K562 (cell line): ENCODE measurements around the gene ADARB2. TPM values are rescaled to one million over a fixed set of nuclear protein-coding genes. Genes with fewer than 3 reads are reported as not detected.

ENCODE experiments used
- ATAC-seq: fragments of 200-7000 bp; cut with Tn5 transposase; 3 replicates; pipeline ENCODE4 v1.9.1; 2020; ENCODE audit warnings: moderate library complexity
- BruUV-seq: library from RNA; stranded (reverse); fragments of 400-500 nt; replicated peaks from 2 replicates; lab custom pipeline; 2021; lab: Mats Ljungman, UMichigan
- CTCF ChIA-PET: fragments of 300-600 bp; formaldehyde crosslinking; extraction: SDS; loops from one replicate; lab custom pipeline; 2021; ENCODE audit warnings: low intra/inter-chr PET ratio; lab: Yijun Ruan, JAX
- POLR2A ChIA-PET: fragments of 300-600, 350-650 bp; sonication (Branson Sonifier 250); formaldehyde crosslinking; extraction: SDS; loops from one replicate; lab custom pipeline; 2021; ENCODE audit warnings: antibody characterized with exemption, inconsistent platforms; lab: Yijun Ruan, JAX
- DNase-seq, 4 experiments: peaks; one replicate each; pipeline versions ENCODE4 v3.0.0 to v3.0.0-alpha.2; 2011 to 2018; ENCODE audit warnings: low spot score in 3 of 4, mixed read lengths in 3 of 4; ENCODE audit errors: extremely low read depth in 1 of 4
- FAIRE-seq: peaks from 2 replicates; lab custom pipeline; 2011; peaks lifted over from hg19 to GRCh38; lab: Jason Lieb, UNC
- H2AFZ ChIP-seq: 2 replicates; pipeline ENCODE4 v1.6.0; 2011; ENCODE audit warnings: low read depth, low read length, control low read depth, inconsistent platforms
- H3K27ac ChIP-seq: fragments of 200-600 bp; 3 replicates; pipeline ENCODE4 v1.8.0; 2011; ENCODE audit warnings: low read depth, mild to moderate bottlenecking, control low read depth, inconsistent platforms, low read length, moderate library complexity, mixed read lengths; ENCODE audit errors: extremely low read depth
- H3K27me3 ChIP-seq, 2 experiments: fragments of 300-600 bp in 1 of 2; 2 replicates in 1 of 2; 3 replicates in 1 of 2; pipeline versions ENCODE4 v1.6.0 to v1.8.0; 2011; ENCODE audit warnings: inconsistent platforms in 2 of 2, low read length in 2 of 2, mild to moderate bottlenecking in 1 of 2, mixed read lengths in 1 of 2, moderate library complexity in 1 of 2; ENCODE audit not compliant: control insufficient read depth in 2 of 2, insufficient read depth in 2 of 2
- H3K36me3 ChIP-seq: fragments of 300-600 bp; 3 replicates; pipeline ENCODE4 v1.8.0; 2011; ENCODE audit warnings: mild to moderate bottlenecking, low read length, inconsistent platforms; ENCODE audit not compliant: control insufficient read depth, insufficient read depth
- H3K4me1 ChIP-seq, 2 experiments: fragments of 200-600 bp in 1 of 2; replicated peaks in 1 of 2; 2 replicates in 1 of 2; 3 replicates in 1 of 2; pipeline versions ENCODE4 v1.5.1 to v1.8.0; 2011; ENCODE audit warnings: inconsistent platforms in 2 of 2, low read length in 2 of 2, mild to moderate bottlenecking in 1 of 2, mixed read lengths in 1 of 2, moderate library complexity in 1 of 2; ENCODE audit not compliant: control insufficient read depth in 2 of 2, insufficient read depth in 2 of 2
- H3K4me2 ChIP-seq: 2 replicates; pipeline ENCODE4 v1.6.1; 2011; ENCODE audit warnings: low read length, control low read depth, inconsistent platforms, mixed read lengths; ENCODE audit not compliant: insufficient read depth
- H3K4me3 ChIP-seq: fragments of 200-600 bp; sonication (generic), shearing (Covaris generic); 2 replicates; pipeline ENCODE4 v1.5.1; 2016; ENCODE audit warnings: control low read depth, inconsistent platforms
- H3K79me2 ChIP-seq: fragments of 200-600 bp; 3 replicates; pipeline ENCODE4 v1.8.0; 2011; ENCODE audit warnings: low read length, inconsistent platforms; ENCODE audit not compliant: control insufficient read depth, insufficient read depth
- H3K9ac ChIP-seq, 2 experiments: 2 replicates each; pipeline versions ENCODE4 v1.6.0 to v1.6.1; 2011; ENCODE audit warnings: low read depth in 2 of 2, low read length in 2 of 2, control low read depth in 1 of 2, inconsistent platforms in 1 of 2, mild to moderate bottlenecking in 1 of 2, mixed read lengths in 1 of 2; ENCODE audit not compliant: insufficient read depth in 1 of 2
- H3K9me1 ChIP-seq: one replicate; pipeline ENCODE4 v1.6.0; 2011; ENCODE audit warnings: inconsistent platforms, mild to moderate bottlenecking, low read length, moderate library complexity; ENCODE audit not compliant: control insufficient read depth, insufficient read depth
- H3K9me3 ChIP-seq: replicated peaks from 2 replicates; pipeline ENCODE4 v1.5.1; 2011; ENCODE audit warnings: low read depth, low read length, inconsistent platforms; ENCODE audit not compliant: control insufficient read depth, insufficient read depth
- H4K20me1 ChIP-seq: replicated peaks from 2 replicates; pipeline ENCODE4 v1.6.1; 2011; ENCODE audit warnings: low read length, inconsistent platforms, mixed read lengths; ENCODE audit not compliant: control insufficient read depth, insufficient read depth
- CREB3L1 ChIP-seq: fragments of 450-650 bp; IDR thresholded peaks from 2 replicates; pipeline ENCODE4 v1.6.1; 2014; ENCODE audit warnings: low read depth, mild to moderate bottlenecking, moderate library complexity, borderline replicate concordance
- GMEB1 ChIP-seq: fragments of 250-450 bp; sonication (Bioruptor Pico); IDR thresholded peaks from 2 replicates; pipeline ENCODE4 v1.4.0; 2020; ENCODE audit warnings: mild to moderate bottlenecking
- GTF2B ChIP-seq: IDR thresholded peaks from 2 replicates; pipeline ENCODE4 v1.6.1; 2011; ENCODE audit not compliant: insufficient read length; ENCODE audit errors: extremely low read depth
- HIVEP1 ChIP-seq: fragments of 250-450 bp; sonication (Bioruptor Pico); IDR thresholded peaks from 2 replicates; pipeline ENCODE4 v1.4.0; 2020; ENCODE audit warnings: mild to moderate bottlenecking
- NCOA1 ChIP-seq: fragments of 450-650 bp; IDR thresholded peaks from 2 replicates; pipeline ENCODE4 v1.6.1; 2016; ENCODE audit warnings: low read depth
- NFXL1 ChIP-seq: fragments of 450-650 bp; formaldehyde crosslinking; IDR thresholded peaks from 2 replicates; pipeline ENCODE4 v1.4.0; 2021; ENCODE audit warnings: mild to moderate bottlenecking
- SFPQ ChIP-seq: fragments of 200-400 bp; formaldehyde crosslinking; IDR thresholded peaks from 2 replicates; pipeline ENCODE4 v1.6.1; 2017; ENCODE audit warnings: mild to moderate bottlenecking, low read depth, low read length, moderate library complexity
- TCF7 ChIP-seq: sonication (generic); IDR thresholded peaks from 2 replicates; pipeline ENCODE4 v1.6.1; 2016; ENCODE audit warnings: antibody characterized with exemption, borderline replicate concordance
- TRIM24 ChIP-seq, 2 experiments: fragments of 450-650 bp; IDR thresholded peaks; 2 replicates each; pipeline ENCODE4 v1.6.1; 2016
- ZNF436 ChIP-seq: fragments of 250-450, 450-650 bp; sonication (Bioruptor Pico); formaldehyde crosslinking; IDR thresholded peaks from 2 replicates; pipeline ENCODE4 v1.7.0; 2020; ENCODE audit warnings: mild to moderate bottlenecking
- whole genome bisulfite sequencing: fragments of 100-300 bp; shearing (Covaris generic); methylation state at CpG from one replicate; pipeline ENCODE4 v1.1.6; 2016; ENCODE audit warnings: low coverage, mixed read lengths; ENCODE audit not compliant: insufficient coverage; ENCODE audit errors: missing lambda C conversion rate; 5-methylcytosine and 5-hydroxymethylcytosine counted together
- in situ Hi-C: fragments of 300-500 bp; cut with MboI; formaldehyde crosslinking; loops from 4 replicates; pipeline ENCODE4 v1.15.0; 2018; ENCODE audit warnings: inconsistent platforms, mixed read lengths
- intact Hi-C: fragments of 100-400 bp; cut with micrococcal nuclease; formaldehyde crosslinking; loops from 2 replicates; pipeline ENCODE4 v1.14.2; 2022
- polyA plus RNA-seq, 8 experiments: library from polyadenylated mRNA; depleted of rRNA in 4 of 8; stranded (reverse) in 5 of 8; unstranded in 3 of 8; fragments of >200 nt; fragmentation: Nextera tagmentation in 2 of 8; fragmentation: Illumina TruSeq in 1 of 8; extraction: Ambion mirVana in 2 of 8; extraction: Trizol in 1 of 8; gene quantifications; 2 replicates each; pipeline versions ENCODE4 v1.2.1 to v1.2.3, GENCODE V29; 2011 to 2014; ENCODE audit warnings: inconsistent platforms in 1 of 8, missing spikeins in 1 of 8
- total RNA-seq, 7 experiments: library from RNA; depleted of rRNA in 6 of 7; stranded (reverse); fragments of >200 nt in 6 of 7; fragmentation: Illumina TruSeq in 2 of 7; extraction: Trizol in 2 of 7; gene quantifications; 2 replicates each; pipeline versions ENCODE4 v1.2.1 to v1.2.3, GENCODE V29; 2011 to 2021; ENCODE audit warnings: low replicate concordance in 1 of 7

Gene ADARB2
- total and polyA plus RNA-seq, 9 of the 15 experiments (the other 6 are each of a cell fraction or from before 2014, with no cell fraction given), result not detected

GRCh38 chr10:1401071-1401965 is 336.0 kb downstream of the ADARB2 start:
- Histone ChIP-seq H3K4me3 (no peak overlapping the region), H4K20me1 (0 out of 2 replicates have a peak, but pooled peaks cover 6% of the 10 kb centered on the region), H3K27me3 (peaks cover 18 to 72% of the 10 kb centered on the region in 2 experiments), H3K27ac (no peak overlapping the region), H3K9me3 (no peaks in the 10 kb centered on the region), H3K4me1 (peaks cover 0 to 4% of the 10 kb centered on the region in 2 experiments; a peak in 2 of 5 replicates), H3K9me1 (no peaks in the 10 kb centered on the region), H3K9ac (no peak overlapping the region), H3K4me2 (no peak overlapping the region), H3K79me2 (no peaks in the 10 kb centered on the region), H2AFZ (no peak overlapping the region), H3K36me3 (no peaks in the 10 kb centered on the region)
- FAIRE-seq (no peak), DNase-seq (no peak), ATAC-seq (no peak)
- under 1% methylated on average over 29 of the region's 35 CpGs for WGBS
- CTCF ChIA-PET, result no interaction called here
- no TSS peak for BruUV-seq
- POLR2A ChIA-PET, result no interaction called here
- intact Hi-C loops, result no loop called here
- in situ Hi-C loops, result no loop called here
- TF ChIP-seq NCOA1, result no peak
- TF ChIP-seq GTF2B, result no peak
- TF ChIP-seq GMEB1 (CRISPR knock-in tag), result no peak
- TF ChIP-seq CREB3L1, result no peak
- TF ChIP-seq TCF7, result no peak
- TF ChIP-seq SFPQ, result no peak
- TF ChIP-seq HIVEP1 (CRISPR knock-in tag), result no peak
- TF ChIP-seq TRIM24 (IDR thresholded peaks at IDR 0.05), result no peak
- no peak for TF ChIP-seq ZNF436 (CRISPR knock-in tag)
- TF ChIP-seq NFXL1, result no peak
